GM21825 (cell line): ENCODE data around the gene GMIP.
A peak's percentile ranks its signal among the peaks of the same experiment; 100 is the strongest.
"Not testable (repeated sequence)": the region's sequence is repeated elsewhere in the genome, so short reads cannot be mapped to it uniquely, and the experiment has no call there.

Experiments used
- ATAC-seq: cut with Tn5 transposase; IDR thresholded peaks from one replicate; pipeline ENCODE4 v1.9.1; 2021; ENCODE audit warnings: mild to moderate bottlenecking, moderate library complexity; ENCODE audit not compliant: unreplicated experiment

Gene GMIP

DNA sequence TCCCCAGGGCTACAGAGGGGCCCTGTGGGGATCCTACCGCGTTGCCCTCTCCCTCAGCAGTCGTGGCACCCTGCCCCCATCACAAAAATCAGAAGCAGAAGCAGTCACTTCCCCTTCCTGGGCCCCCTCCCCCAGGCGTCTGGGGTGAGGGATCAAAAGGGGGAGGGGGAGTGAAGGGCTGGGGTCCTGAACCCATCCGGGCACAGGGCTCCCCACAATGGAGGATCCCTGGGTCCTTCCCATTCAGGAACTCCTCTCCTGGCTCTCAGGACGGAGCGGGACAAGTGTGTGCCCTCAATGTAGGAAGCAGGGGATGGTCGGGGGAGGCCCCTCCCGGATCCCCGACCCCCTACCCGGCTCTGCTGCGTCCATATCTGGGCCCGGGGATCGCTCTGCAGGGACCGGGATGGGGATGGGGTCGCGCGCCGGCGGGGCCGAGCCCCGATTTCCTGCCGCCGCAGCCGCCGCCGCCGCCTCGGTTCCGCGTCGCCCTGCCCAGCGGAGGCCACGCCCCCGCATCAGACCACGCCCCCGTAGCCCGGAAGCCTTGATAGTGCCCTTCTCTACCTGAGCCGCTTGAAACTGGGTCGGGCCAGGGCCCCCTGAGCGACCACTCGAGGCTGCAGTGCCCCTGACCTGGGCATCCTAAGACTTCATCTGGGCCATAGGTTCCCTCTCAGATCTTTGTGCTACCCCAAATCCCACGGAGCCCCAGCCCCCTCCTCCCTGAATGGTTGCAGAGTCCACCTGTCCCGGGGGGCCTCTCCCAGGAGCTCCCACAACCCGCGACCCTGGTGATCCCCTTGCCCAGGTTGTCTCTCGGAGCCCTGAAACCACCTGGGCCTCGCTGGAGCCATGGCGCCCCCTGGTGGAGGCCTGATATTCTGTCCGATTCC lies at the start of gene GMIP:
Gene GMIP (minus strand): TSS at position 500 of the 896 bp plus-strand sequence. CDS start 128 bp downstream, at position 372.
- peak; percentile 54 for ATAC-seq

DNA sequence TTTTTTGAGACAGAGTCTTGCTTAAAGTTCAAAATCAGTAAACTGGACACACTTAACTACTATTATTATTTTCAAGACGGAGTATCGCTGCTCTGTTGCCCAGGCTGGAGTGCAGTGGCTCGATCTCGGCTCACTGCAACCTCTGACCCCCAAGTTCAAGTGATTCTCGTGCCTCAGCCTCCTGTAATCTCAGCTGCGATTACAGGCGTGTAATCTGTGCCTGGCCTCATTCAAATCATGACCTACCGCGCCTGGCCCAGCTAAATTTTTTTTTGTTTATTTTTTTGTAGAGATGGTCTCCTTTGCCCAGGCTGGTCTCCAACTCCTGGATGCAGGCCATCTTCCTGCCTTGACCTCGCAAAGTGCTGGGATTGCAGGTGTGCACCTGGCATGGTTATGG lies 48.2 kb upstream of the GMIP start:
- no peak for ATAC-seq

DNA sequence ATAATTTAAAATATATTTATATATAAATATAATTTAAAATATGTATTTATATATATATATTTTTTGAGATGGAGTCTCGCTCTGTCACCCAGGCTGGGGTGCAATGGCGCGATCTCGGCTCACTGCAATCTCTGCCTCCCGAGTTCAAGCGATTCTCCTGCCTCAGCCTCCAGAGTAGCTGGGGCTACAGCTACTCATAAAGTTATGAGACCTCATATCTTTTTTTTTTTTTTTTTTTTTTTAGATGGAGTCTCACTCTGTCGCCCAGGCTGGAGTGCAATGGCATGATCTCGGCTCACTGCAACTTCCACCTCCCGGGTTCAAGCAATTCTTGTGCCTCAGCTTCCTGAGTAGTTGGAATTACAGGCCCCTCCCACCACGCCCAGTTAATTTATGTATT lies 45.6 kb upstream of the GMIP start:
- ATAC-seq = not testable (repeated sequence)

GRCh38 chr19:19687090-19687489 lies 43.6 kb upstream of the GMIP start:
- ATAC-seq = no peak

GRCh38 chr19:19686580-19686979 lies 43.1 kb upstream of the GMIP start:
- ATAC-seq = no peak

GRCh38 chr19:19686119-19686518 lies 42.7 kb upstream of the GMIP start:
- not testable (repeated sequence) for ATAC-seq

DNA sequence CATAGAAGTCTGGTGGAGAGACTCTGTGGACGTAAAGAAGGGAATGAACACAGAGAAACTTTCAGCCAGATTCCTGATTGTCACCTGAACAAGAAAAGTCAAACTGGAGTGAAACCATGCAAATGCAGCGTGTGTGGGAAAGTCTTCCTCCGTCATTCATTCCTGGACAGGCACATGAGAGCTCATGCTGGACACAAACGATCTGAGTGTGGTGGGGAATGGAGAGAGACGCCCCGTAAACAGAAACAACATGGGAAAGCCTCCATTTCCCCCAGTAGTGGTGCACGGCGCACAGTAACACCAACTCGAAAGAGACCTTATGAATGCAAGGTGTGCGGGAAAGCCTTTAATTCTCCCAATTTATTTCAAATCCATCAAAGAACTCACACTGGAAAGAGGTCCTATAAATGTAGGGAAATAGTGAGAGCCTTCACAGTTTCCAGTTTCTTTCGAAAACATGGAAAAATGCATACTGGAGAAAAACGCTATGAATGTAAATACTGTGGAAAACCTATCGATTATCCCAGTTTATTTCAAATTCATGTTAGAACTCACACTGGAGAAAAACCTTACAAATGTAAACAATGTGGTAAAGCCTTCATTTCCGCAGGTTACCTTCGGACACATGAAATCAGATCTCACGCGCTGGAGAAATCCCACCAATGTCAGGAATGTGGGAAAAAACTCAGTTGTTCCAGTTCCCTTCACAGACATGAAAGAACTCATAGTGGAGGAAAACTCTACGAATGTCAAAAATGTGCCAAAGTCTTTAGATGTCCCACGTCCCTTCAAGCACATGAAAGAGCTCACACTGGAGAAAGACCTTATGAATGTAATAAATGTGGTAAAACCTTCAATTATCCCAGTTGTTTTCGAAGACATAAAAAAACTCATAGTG lies 36.0 kb upstream of the GMIP start:
- no peak for ATAC-seq

GRCh38 chr19:19677579-19677978 lies 34.1 kb upstream of the GMIP start:
- ATAC-seq = no peak

DNA sequence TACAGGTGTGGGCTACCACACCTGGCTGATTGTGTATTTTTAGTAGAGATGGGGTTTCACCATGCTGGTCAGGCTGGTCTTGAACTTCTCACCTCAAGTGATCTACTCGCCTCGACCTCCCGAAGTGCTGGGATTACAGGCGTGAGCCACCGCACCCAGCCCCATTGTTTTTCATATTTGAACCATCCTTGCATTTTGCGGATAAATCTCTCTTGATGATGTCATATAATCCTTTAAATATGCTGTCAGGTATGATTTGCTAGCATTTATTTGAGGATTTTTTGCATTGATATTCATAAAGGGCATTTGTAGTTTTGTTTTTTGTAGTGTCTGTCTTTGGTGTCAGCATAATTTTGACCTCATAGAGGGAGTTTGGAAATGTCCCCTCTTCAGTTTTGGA lies 30.9 kb upstream of the GMIP start:
- ATAC-seq = no peak

DNA sequence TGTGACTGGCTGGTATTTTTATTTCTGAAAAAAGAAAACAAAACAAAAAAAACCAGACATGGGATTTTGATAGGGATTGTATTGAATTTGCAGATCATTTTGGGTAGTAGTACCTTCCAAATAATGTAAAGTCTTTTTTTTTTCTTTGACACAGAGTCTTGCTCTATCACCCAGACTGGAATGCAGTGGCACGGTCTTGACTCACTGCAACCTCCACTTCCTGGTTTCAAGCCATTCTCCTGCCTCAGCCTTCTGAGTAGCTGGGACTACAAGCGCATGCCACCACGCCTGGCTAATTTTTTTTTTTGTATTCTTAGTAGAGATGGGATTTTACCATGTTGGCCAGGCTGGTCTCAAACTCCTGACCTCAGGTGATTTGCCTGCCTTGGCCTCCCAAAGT lies 29.4 kb upstream of the GMIP start:
- no peak for ATAC-seq

DNA sequence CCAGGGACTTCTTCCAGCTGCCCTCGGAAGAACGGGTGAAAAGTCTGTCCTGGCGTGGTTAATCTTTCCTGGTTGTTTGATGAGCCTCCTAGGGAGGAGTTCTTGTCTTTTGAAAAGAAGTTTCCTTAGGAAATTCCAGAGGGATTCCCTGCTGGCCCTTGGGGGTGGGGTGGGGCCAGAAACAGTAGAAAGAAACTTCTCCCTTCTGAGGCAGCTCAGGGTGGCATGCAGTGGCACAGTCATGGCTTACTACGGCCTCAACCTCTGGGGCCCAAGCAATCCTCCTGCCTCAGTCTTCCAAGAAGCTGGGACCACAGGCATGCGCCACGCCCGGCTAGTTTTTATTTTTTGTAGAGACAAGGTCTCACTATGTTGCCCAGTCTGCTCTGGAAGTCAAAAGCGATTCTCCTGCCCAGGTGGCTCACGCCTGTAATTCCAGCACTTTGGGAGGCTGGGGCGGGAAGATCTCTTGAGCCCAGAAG lies 26.7 kb upstream of the GMIP start:
- no peak for ATAC-seq

DNA sequence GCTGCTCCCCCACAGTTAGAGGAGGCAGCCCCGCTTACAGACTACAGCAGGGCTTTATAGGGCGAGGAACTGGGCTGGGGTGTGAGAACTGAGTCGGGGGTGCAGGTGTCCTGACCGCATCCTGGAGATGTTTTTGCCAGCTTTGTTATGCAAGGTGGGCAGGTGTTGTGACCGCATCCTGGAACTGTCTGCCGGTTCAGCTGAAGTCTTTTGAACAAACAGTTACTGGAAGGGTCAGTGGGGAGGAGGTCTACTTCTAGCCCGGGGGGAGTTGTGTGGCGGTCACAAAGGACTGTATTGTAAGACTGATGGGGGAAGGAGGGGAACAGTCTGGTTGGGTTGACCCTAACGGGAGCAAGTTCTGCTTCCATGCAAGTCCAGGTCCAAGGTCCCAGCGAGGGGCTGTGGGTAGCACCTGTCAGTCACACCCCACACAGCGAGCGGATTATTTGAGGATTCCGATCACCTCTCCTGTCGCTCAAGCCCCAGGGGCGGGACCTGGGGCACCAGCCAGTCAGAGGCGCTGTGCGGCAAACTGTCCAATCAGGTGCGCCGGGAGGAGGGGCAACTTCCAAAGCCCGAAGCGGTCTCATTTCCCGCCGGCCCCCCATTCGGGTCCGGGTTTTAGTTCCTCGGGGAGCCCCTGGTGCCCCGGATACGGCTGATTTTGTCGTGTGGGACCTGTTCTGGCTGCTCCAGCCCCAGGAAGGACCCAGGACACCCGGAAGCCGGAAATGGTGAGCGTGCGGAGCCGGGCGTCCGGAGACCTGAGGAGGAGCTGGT lies 25.0 kb upstream of the GMIP start, which contains the start of gene ZNF101:
Gene ZNF101 (plus strand): TSS at position 610 of the 783 bp plus-strand sequence. CDS start 125 bp downstream, at position 735.
- peak; percentile 70 for ATAC-seq

- not testable (repeated sequence) for ATAC-seq
Observed at GRCh38 chr19:19665420-19665948, 22.0 kb upstream of the GMIP start.

GRCh38 chr19:19663256-19664120 lies 20.0 kb upstream of the GMIP start, which contains the start of gene ATP13A1:
Gene ATP13A1 (minus strand): TSS chr19:19663676. CDS start chr19:19663666, 10 bp downstream.
- peak; percentile 59 for ATAC-seq

DNA sequence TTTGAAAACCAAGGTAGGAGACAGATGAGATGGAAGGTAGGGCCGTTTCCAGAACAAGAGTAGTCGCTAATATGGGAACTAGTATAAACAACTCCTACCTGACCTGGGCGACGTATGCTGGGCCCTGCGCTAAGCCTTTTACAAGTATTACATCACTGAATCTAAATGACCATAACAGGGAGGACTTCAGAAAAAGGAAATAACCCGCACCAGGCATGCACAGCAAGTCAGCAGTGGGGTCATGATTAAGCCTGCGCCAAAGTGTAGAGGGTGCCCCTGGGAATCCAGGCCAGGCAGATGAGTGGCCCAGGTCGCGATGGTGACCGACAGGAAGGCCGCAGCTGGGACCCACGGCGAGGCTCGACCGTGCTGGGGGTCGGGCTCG lies 19.4 kb upstream of the GMIP start:
- ATAC-seq = peak; percentile 9

GRCh38 chr19:19662344-19662743 lies 18.9 kb upstream of the GMIP start:
- ATAC-seq = no peak

GRCh38 chr19:19661675-19662251 lies 18.3 kb upstream of the GMIP start:
- ATAC-seq = peak; percentile 43

- ATAC-seq = no peak
Observed at GRCh38 chr19:19661141-19661674, 17.8 kb upstream of the GMIP start.
